Kidney (tissue), 22 donors: ENCODE data around the gene GREM2. TPM values are rescaled to one million over a fixed set of nuclear protein-coding genes. Genes with fewer than 3 reads are reported as not detected.

ENCODE experiments used
- DNase-seq, 5 donors: peaks; one replicate each; pipeline ENCODE4 v3.0.0-alpha.2; 2013 to 2020
- FAIRE-seq: peaks from 2 replicates; lab custom pipeline; 2012; peaks lifted over from hg19 to GRCh38; lab: Jason Lieb, UNC
- H3K27ac ChIP-seq, 2 donors: one replicate each; pipeline ENCODE4 v1.7.0; 2013; ENCODE audit warnings: low read depth in 2 of 2, low read length in 2 of 2, inconsistent platforms in 1 of 2
- H3K27me3 ChIP-seq: one replicate; pipeline ENCODE4 v1.7.1; 2013; ENCODE audit warnings: low read length, inconsistent platforms; ENCODE audit not compliant: control insufficient read depth, insufficient read depth
- H3K36me3 ChIP-seq, 3 donors: one replicate each; pipeline versions ENCODE4 v1.7.0 to v1.7.1; 2013; ENCODE audit warnings: low read length in 3 of 3, control low read depth in 1 of 3, inconsistent platforms in 1 of 3; ENCODE audit not compliant: insufficient read depth in 3 of 3, control insufficient read depth in 2 of 3
- H3K4me1 ChIP-seq, 3 donors: one replicate each; pipeline versions ENCODE4 v1.7.0 to v1.7.1; 2013; ENCODE audit warnings: low read length in 3 of 3, inconsistent platforms in 1 of 3, low read depth in 1 of 3; ENCODE audit not compliant: control insufficient read depth in 2 of 3, insufficient read depth in 2 of 3
- H3K4me3 ChIP-seq, 3 donors: one replicate each; pipeline versions ENCODE4 v1.7.0 to v1.8.1; 2013; ENCODE audit warnings: low read length in 3 of 3, control low read depth in 1 of 3, inconsistent platforms in 1 of 3
- H3K9ac ChIP-seq, 3 donors: one replicate each; pipeline versions ENCODE4 v1.7.0 to v1.7.1; 2013; ENCODE audit warnings: low read length in 3 of 3, control low read depth in 1 of 3, inconsistent platforms in 1 of 3
- H3K9me3 ChIP-seq, 3 donors: one replicate each; pipeline versions ENCODE4 v1.7.0 to v1.7.1; 2013; ENCODE audit warnings: low read length in 3 of 3, control low read depth in 1 of 3, inconsistent platforms in 1 of 3; ENCODE audit not compliant: control insufficient read depth in 2 of 3, insufficient read depth in 1 of 3
- CTCF ChIP-seq: IDR thresholded peaks from 3 replicates; pipeline ENCODE4 v1.5.1; 2012; ENCODE audit warnings: mild to moderate bottlenecking, moderate library complexity, borderline replicate concordance; ENCODE audit not compliant: insufficient read depth; ENCODE audit errors: extremely low read depth
- intact Hi-C: fragments of 100-400 bp; cut with DNase I; formaldehyde crosslinking; loops from one replicate; pipeline ENCODE4 v1.11.1; 2022
- long read RNA-seq, 10 donors: library from polyadenylated mRNA in 1 of 10; unstranded in 1 of 10; transcript quantifications; one replicate each; pipeline ENCODE4 v2.0.0 and lab custom pipeline, GENCODE V29; 2021 to 2026
- polyA plus RNA-seq: library from polyadenylated mRNA; stranded (reverse); fragments of 350-450 nt; fragmentation: Illumina TruSeq; extraction: RNeasy Lipid Tissue Mini Kit (QIAGEN cat#74804); gene quantifications from one replicate; pipeline ENCODE4 v1.2.3, GENCODE V29; 2014; ENCODE audit warnings: low read depth, low replicate concordance; ENCODE audit not compliant: insufficient read depth
- total RNA-seq: library from RNA; stranded (reverse); fragmentation: NEBNext Ultra II Directional; extraction: Animal tissue kit (Norgen Biotek cat#: 25700); gene quantifications from one replicate; pipeline ENCODE4 v1.2.1, GENCODE V29; 2021
- donor health status: control.
- donor health status: control.
- donor health status: control.
- donor health status: control.
- donor health status: control.
- donor health status: DM: yes; HTN: yes; CAD: no.
- donor health status: Normal renal cell carcinoma (clear cell type).

The GREM2 gene
- total RNA-seq (0.50 TPM), polyA plus RNA-seq (0.34 TPM)
- long read RNA-seq, donor 1, result 0 reads
- long read RNA-seq, donor 2, result 0 reads
- long read RNA-seq, donor 3, result 0 reads
- long read RNA-seq, donor 4, result 0 reads
- long read RNA-seq, donor 5, result 0 reads
- long read RNA-seq, donor 6, result 0 reads
- long read RNA-seq, donor 7, partial matches to known transcripts, result 0 of 1 reads
- long read RNA-seq, donor 7, other reads (novel, unspliced or antisense), result 1 of 1 reads
- long read RNA-seq, donor 8, result 0 reads
- long read RNA-seq, donor 9, result 0 reads
- long read RNA-seq, donor 10, result 0 reads

DNA sequence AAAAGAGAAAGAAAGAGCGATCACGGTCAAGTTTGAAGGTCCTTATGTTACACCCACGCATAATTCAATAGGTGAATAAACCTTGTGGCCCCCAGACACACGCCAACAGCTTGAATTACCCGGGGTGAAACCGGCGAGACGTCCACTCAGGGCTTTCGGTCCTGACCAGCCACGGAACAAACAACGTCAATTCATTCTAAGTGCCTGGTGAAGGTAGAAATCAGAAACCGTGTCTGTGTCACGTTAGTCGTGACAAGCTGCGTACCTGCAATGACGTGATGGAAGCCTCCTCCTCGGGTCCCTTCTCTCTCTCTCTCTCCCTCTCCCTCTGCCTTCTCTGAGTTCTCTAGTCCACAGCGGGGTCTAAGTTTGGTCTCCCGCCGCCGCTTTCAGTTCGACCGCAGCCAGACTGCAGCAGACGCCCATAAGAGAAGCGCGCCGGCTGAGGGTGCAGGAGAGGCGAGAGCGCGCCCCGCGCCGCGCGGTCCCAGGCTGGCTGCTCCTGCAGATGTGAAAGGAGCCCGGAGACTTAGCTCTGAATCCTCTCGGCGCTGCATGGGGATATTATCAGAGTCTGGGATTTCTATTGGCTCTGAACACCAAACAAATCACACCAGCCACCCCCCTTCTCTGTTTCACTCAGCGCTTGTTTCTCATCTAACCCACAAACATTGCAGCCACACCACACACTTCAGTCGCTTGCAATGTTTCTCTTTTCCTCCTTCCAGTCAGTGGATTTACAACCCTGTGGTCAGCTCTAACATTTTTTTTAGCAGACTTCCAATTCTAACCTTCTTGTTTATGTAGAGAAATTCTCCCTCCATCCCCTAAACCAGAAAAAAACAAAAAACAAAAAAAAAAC, at the start of gene GREM2:
Gene GREM2, minus strand, starts transcription at position 537 of the 862 bp plus-strand sequence. CDS start 118,680 bp downstream, outside the sequence.
- peak within 1 kb of the TSS in 2 of 3 donors; percentile 16 to 79 for H3K9ac ChIP-seq
- no peaks in the 10 kb centered on the region for H3K4me1 ChIP-seq
- no peak for TF ChIP-seq CTCF
- FAIRE-seq (no peak), DNase-seq (peak; percentile 71 to 85 (median 79))
- no peak within 1 kb of the TSS for H3K27ac ChIP-seq
- no peaks in the 10 kb centered on the region for H3K9me3 ChIP-seq
- intact Hi-C loops, result no loop called here
- no peaks in the 10 kb centered on the region for H3K36me3 ChIP-seq
- H3K27me3 ChIP-seq, result no peaks in the 10 kb centered on the region
- peak within 1 kb of the TSS; percentile 73 to 88 (median 78) for H3K4me3 ChIP-seq

DNA sequence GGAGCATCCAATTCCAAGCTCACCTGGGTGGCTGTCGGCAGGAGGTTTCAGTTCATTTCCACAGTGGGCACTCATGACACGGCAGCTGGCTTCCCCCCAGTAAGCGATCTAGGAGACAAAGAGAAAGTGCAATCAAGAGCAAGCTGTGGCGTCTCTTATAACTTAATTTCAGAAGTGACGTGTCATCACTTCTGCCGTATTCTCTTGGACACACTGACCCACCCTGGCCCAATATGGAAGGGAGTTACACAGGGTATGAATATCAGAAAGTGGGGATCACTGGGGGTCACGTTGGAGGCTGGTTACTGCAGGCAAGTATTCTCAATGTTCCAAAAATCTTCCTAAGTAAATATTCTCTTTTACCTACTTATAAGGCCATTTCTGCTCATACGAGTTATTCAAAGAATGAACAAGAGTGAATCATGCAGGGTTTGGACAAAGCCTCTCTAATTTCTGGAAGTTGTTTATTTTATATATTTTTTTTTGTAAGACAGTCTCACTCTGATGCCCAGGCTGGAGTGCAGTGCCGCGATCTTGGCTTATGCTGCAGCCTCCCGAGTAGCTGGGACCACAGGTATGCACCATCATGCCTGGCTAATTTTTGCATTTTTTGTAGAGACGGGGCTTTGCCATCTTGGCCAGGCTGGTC, 46.5 kb upstream of the GREM2 start:
- TF ChIP-seq CTCF, result no peak
- Histone ChIP-seq H3K9ac (no peak overlapping the region), H3K27me3 (no peaks in the 10 kb centered on the region), H3K9me3 (no peaks in the 10 kb centered on the region), H3K4me1 (no peaks in the 10 kb centered on the region), H3K4me3 (no peak overlapping the region), H3K27ac (no peak overlapping the region), H3K36me3 (no peaks in the 10 kb centered on the region)
- intact Hi-C loops, result no loop called here
- no peak for DNase-seq
- FAIRE-seq, result no peak

- FAIRE-seq, result no peak
- no peak overlapping the region for H3K27ac ChIP-seq
- H3K27me3 ChIP-seq, result no peaks in the 10 kb centered on the region
- no peak overlapping the region for H3K9ac ChIP-seq
- intact Hi-C loops, result no loop called here
- TF ChIP-seq CTCF, result no peak
- H3K36me3 ChIP-seq, result no peaks in the 10 kb centered on the region
- no peak overlapping the region for H3K4me3 ChIP-seq
- DNase-seq, result no peak
- H3K4me1 ChIP-seq, result no peaks in the 10 kb centered on the region
- H3K9me3 ChIP-seq, result no peaks in the 10 kb centered on the region
These were observed 44.6 kb upstream of the GREM2 start for GRCh38 chr1:240656531-240656930.
